ENCODE data around the gene CYP2E1. TPM values are rescaled to one million over a fixed set of nuclear protein-coding genes. Genes with fewer than 3 reads are reported as not detected.

Gene CYP2E1
- under 0.01 and 1.7 TPM in 2 replicates for total RNA-seq

GRCh38 chr10:133526957-133527588 is at the start of gene CYP2E1:
Gene CYP2E1, plus strand, starts transcription at chr10:133527363. Its CDS starts 33 bp downstream, at chr10:133527396.

GRCh38 chr10:133565441-133566294 is 38.5 kb downstream of the CYP2E1 start, which contains the start of gene SYCE1:
Gene SYCE1, minus strand, starts transcription at chr10:133565583. Its CDS starts 54 bp downstream, at chr10:133565529.

Other genes starting within 250 kb of the CYP2E1 start
- gene TUBGCP2, start 218.5 kb upstream of the CYP2E1 start, total RNA-seq, result 41.0 and 52.8 TPM in 2 replicates
- 32.7 and 35.8 TPM in 2 replicates for gene ZNF511, start 218.4 kb upstream of the CYP2E1 start, total RNA-seq
- gene CALY, start 190.5 kb upstream of the CYP2E1 start, total RNA-seq, result 14.1 TPM in 1 of 2 replicates, not detected in the other
- gene PRAP1, start 180.0 kb upstream of the CYP2E1 start, total RNA-seq, result not detected in 2 replicates
- gene FUOM, start 169.3 kb upstream of the CYP2E1 start, total RNA-seq, result 24.8 and 58.6 TPM in 2 replicates
- gene ECHS1, start 154.0 kb upstream of the CYP2E1 start, total RNA-seq, result 69.6 and 112 TPM in 2 replicates
- gene PAOX, start 148.1 kb upstream of the CYP2E1 start, total RNA-seq, result 5.4 and 5.6 TPM in 2 replicates
- 16.0 and 22.6 TPM in 2 replicates for gene MTG1, start 133.2 kb upstream of the CYP2E1 start, total RNA-seq
- under 0.01 and 0.08 TPM in 2 replicates for gene SPRN, start 102.7 kb upstream of the CYP2E1 start, total RNA-seq
- 0.26 and 1.4 TPM in 2 replicates for gene SCART1, start 73.4 kb upstream of the CYP2E1 start, total RNA-seq
- gene SYCE1, start 38.2 kb downstream of the CYP2E1 start, total RNA-seq, result not detected in 2 replicates
- not detected in 2 replicates for gene FRG2B, start 99.4 kb downstream of the CYP2E1 start, total RNA-seq

Measured in epithelial cell of alveolus of lung (primary cell).